IPS-NIHi7 (cell line): ENCODE data around the gene DACH1.

Experiments used
- DNase-seq: peaks from one replicate; pipeline ENCODE4 v3.0.0; 2012; ENCODE audit warnings: mixed read lengths; ENCODE audit errors: extremely low spot score

Gene DACH1

GRCh38 chr13:71491010-71491409, 376.0 kb downstream of the DACH1 start:
- no peak for DNase-seq

GRCh38 chr13:71489041-71489440, 378.0 kb downstream of the DACH1 start:
- DNase-seq = no peak

GRCh38 chr13:71488201-71488600, 378.8 kb downstream of the DACH1 start:
- no peak for DNase-seq

GRCh38 chr13:71485913-71486312, 381.1 kb downstream of the DACH1 start:
- no peak for DNase-seq

- DNase-seq = no peak
Measured at GRCh38 chr13:71483733-71484132, 383.3 kb downstream of the DACH1 start.

- DNase-seq = no peak
Measured at GRCh38 chr13:71481501-71481900, 385.5 kb downstream of the DACH1 start.

GRCh38 chr13:71481046-71481445, 386.0 kb downstream of the DACH1 start:
- no peak for DNase-seq

- DNase-seq = peak; percentile 26
Measured at GRCh38 chr13:71477735-71478134, 389.3 kb downstream of the DACH1 start.

GRCh38 chr13:71474936-71475335, 392.1 kb downstream of the DACH1 start:
- DNase-seq = no peak

GRCh38 chr13:71469626-71470025, 397.4 kb downstream of the DACH1 start:
- no peak for DNase-seq

- DNase-seq = no peak
Measured at GRCh38 chr13:71464686-71465085, 402.3 kb downstream of the DACH1 start.

- no peak for DNase-seq
Measured at GRCh38 chr13:71461892-71462291, 405.1 kb downstream of the DACH1 start.

GRCh38 chr13:71460211-71460610, 406.8 kb downstream of the DACH1 start:
- DNase-seq = no peak

- DNase-seq = no peak
Measured at GRCh38 chr13:71459708-71460107, 407.3 kb downstream of the DACH1 start.

- DNase-seq = no peak
Measured at GRCh38 chr13:71457645-71458044, 409.4 kb downstream of the DACH1 start.

- no peak for DNase-seq
Measured at GRCh38 chr13:71456136-71456535, 410.9 kb downstream of the DACH1 start.

GRCh38 chr13:71454509-71454908, 412.5 kb downstream of the DACH1 start:
- no peak for DNase-seq

GRCh38 chr13:71448080-71448630, 418.8 kb downstream of the DACH1 start:
- DNase-seq = no peak

GRCh38 chr13:71437704-71438103, 429.3 kb downstream of the DACH1 start:
- no peak for DNase-seq

GRCh38 chr13:71430681-71431080, 436.3 kb downstream of the DACH1 start:
- DNase-seq = no peak

- DNase-seq = no peak
Measured at GRCh38 chr13:71417205-71417604, 449.8 kb downstream of the DACH1 start.

GRCh38 chr13:71412231-71412630, 454.8 kb downstream of the DACH1 start:
- DNase-seq = no peak

GRCh38 chr13:71408416-71408815, 458.6 kb downstream of the DACH1 start:
- no peak for DNase-seq

GRCh38 chr13:71399631-71400215, 467.3 kb downstream of the DACH1 start:
- no peak for DNase-seq
